ENCODE data around the gene FOXP1. TPM values are rescaled to one million over a fixed set of nuclear protein-coding genes. Genes with fewer than 3 reads are reported as not detected.

Gene FOXP1
- total and polyA plus RNA-seq, 2 experiments from 2014 or later = 121 to 132 TPM

DNA sequence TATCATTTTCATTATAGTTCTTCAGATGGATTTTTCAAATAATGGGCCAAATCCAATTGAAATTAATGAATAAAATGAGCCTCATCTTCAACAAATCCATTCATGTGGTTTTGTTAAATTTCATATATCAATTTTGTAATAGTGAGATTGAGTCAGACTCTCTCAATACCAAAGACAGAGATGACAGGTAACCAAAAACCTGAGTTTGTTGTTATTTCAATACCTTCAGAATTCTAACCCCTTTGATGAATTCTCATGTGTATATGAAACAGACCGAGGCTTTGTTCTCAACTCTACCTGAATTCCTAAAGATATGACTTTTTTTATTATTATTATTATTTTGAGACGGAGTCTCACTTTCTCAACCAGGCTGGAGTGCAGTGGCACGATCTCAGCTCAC lies 92.8 kb downstream of the FOXP1 start:
- Histone ChIP-seq H3K27me3 (no peaks in the 10 kb centered on the region), H3K27ac (no peak overlapping the region), H3K4me3 (no peak overlapping the region), H3K9me3 (ENCODE audit: low read depth) (no peaks in the 10 kb centered on the region), H3K36me3 (peaks cover 4% of the 10 kb centered on the region), H3K4me1 (ENCODE audit: low read depth) (no peaks in the 10 kb centered on the region)
- TF ChIP-seq, protein P1, sequence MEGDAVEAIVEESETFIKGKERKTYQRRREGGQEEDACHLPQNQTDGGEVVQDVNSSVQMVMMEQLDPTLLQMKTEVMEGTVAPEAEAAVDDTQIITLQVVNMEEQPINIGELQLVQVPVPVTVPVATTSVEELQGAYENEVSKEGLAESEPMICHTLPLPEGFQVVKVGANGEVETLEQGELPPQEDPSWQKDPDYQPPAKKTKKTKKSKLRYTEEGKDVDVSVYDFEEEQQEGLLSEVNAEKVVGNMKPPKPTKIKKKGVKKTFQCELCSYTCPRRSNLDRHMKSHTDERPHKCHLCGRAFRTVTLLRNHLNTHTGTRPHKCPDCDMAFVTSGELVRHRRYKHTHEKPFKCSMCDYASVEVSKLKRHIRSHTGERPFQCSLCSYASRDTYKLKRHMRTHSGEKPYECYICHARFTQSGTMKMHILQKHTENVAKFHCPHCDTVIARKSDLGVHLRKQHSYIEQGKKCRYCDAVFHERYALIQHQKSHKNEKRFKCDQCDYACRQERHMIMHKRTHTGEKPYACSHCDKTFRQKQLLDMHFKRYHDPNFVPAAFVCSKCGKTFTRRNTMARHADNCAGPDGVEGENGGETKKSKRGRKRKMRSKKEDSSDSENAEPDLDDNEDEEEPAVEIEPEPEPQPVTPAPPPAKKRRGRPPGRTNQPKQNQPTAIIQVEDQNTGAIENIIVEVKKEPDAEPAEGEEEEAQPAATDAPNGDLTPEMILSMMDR (IDR thresholded peaks at IDR 0.05; ENCODE audit: low read depth, low read length) = no peak
- DNase-seq (ENCODE audit: low read depth in 1 of 2, low spot score in 1 of 2) = no peak

DNA sequence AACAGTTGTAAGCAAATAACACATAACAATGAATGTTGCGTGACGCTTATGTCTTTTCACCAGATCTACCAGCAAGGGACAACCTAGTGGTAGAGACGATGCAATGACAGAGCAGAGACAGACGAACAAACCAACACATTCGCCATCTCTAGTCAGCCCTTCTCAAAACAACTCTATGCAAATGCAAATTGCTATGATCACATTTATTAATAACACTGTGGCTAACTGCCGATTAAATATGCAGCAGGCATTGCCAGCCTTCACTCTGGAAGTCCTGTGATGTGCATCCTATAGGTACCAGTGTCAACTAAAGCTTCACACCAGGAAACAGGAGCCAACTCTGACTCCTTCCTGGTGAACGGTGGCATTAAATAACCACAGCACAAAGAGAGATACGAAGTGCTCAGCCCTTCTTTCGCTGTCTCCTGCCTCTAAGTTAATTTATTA lies 94.2 kb downstream of the FOXP1 start:
- Histone ChIP-seq H3K27ac (no peak overlapping the region), H3K36me3 (peaks cover 4% of the 10 kb centered on the region), H3K4me1 (ENCODE audit: low read depth) (no peaks in the 10 kb centered on the region), H3K9me3 (ENCODE audit: low read depth) (no peaks in the 10 kb centered on the region), H3K27me3 (no peaks in the 10 kb centered on the region), H3K4me3 (no peak overlapping the region)
- TF ChIP-seq, protein P1 (IDR thresholded peaks at IDR 0.05; ENCODE audit: low read depth, low read length) = no peak
- no peak for DNase-seq (ENCODE audit: low read depth in 1 of 2, low spot score in 1 of 2)

DNA sequence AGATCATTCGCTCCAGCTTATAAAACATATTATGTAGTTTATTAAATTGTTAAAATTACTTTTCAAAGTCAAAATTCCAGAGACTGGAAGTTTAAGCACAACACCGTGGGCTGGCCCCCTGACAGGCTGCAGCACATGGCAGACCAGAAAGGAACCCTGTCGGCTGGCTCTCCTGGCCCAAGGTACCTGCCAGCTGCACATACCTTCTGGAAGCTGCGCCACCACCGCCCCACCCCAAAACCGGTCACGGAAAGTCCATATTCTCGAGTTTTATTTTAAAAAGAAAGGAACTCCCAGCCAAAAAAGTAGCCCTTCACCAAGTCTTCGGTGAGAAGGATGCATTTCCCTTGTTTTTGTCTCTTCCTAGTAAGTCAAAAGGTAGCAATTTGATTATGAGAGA lies 94.6 kb downstream of the FOXP1 start:
- Histone ChIP-seq H3K27me3 (no peaks in the 10 kb centered on the region), H3K4me1 (ENCODE audit: low read depth) (no peaks in the 10 kb centered on the region), H3K27ac (no peak overlapping the region), H3K4me3 (no peak overlapping the region), H3K9me3 (ENCODE audit: low read depth) (no peaks in the 10 kb centered on the region), H3K36me3 (peaks cover 4% of the 10 kb centered on the region)
- TF ChIP-seq, protein P1 (IDR thresholded peaks at IDR 0.05; ENCODE audit: low read depth, low read length) = no peak
- no peak for DNase-seq (ENCODE audit: low read depth in 1 of 2, low spot score in 1 of 2)

DNA sequence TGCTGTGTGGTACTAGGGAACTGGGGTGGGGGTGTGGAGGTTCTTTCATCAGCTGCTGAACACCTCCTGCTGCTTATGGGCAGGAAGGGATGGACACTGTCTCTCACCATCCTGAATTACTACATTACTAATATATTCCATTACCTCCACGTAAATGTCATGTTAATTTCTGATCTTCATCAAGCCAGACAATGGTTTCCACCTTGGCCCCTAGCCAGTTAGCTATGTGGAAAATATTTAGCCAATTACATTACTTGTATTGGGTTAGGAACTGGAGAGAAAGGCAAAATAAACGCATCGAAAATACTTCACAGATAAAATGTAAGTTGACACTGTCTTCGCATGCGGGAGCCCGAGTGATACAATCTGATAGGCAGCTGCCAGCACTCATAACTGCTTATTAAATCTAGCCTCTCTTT lies 95.1 kb downstream of the FOXP1 start:
- Histone ChIP-seq H3K9me3 (ENCODE audit: low read depth) (no peaks in the 10 kb centered on the region), H3K27me3 (no peaks in the 10 kb centered on the region), H3K27ac (no peak overlapping the region), H3K4me1 (ENCODE audit: low read depth) (no peaks in the 10 kb centered on the region), H3K36me3 (peaks cover 4% of the 10 kb centered on the region), H3K4me3 (no peak overlapping the region)
- TF ChIP-seq, protein P1 (IDR thresholded peaks at IDR 0.05; ENCODE audit: low read depth, low read length) = no peak
- no peak for DNase-seq (ENCODE audit: low read depth in 1 of 2, low spot score in 1 of 2)

DNA sequence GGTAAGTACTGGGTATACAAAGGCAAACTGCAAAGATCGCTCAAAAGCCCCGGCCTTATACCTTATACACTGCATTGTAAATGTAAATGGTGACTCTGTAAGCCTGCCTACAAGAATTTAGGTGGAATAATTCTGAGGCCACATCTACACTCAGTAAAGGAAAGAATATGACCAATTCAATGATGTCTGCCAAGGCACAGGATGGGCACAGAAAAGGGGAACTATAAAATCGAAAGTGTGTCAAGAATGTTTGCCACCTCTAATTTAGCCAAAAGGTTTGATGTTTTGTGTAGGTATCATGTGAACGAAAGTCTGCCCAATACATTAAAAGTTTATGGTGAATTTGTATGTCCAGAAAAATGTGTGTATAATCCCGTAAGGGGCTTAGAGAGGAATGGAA lies 96.1 kb downstream of the FOXP1 start:
- no peak for DNase-seq (ENCODE audit: low read depth in 1 of 2, low spot score in 1 of 2)
- Histone ChIP-seq H3K36me3 (no peaks in the 10 kb centered on the region), H3K9me3 (ENCODE audit: low read depth) (no peaks in the 10 kb centered on the region), H3K27me3 (no peaks in the 10 kb centered on the region), H3K4me3 (no peak overlapping the region), H3K27ac (no peak overlapping the region), H3K4me1 (ENCODE audit: low read depth) (no peaks in the 10 kb centered on the region)
- TF ChIP-seq, protein P1 (IDR thresholded peaks at IDR 0.05; ENCODE audit: low read depth, low read length) = no peak

DNA sequence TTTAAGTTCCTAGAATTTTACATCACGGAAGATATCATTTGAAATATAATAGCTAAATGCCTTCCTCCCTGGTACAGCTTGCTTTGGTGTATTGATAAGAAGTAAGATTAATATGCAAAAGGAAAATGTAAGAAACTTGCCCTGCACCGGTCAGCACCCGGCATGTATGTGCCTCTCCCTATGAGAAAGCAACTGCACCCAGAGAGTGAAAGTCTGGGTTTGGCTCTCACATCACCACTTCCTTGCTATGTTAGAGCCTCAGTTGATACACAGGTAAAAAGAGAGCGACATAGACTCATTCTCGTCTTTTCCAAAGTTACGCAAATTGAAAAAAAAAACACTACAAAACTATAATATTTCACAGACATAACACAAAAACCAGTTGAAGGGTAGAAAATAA lies 96.7 kb downstream of the FOXP1 start:
- Histone ChIP-seq H3K27ac (no peak overlapping the region), H3K36me3 (no peaks in the 10 kb centered on the region), H3K4me3 (no peak overlapping the region), H3K27me3 (no peaks in the 10 kb centered on the region), H3K4me1 (ENCODE audit: low read depth) (no peaks in the 10 kb centered on the region), H3K9me3 (ENCODE audit: low read depth) (no peaks in the 10 kb centered on the region)
- DNase-seq (ENCODE audit: low read depth in 1 of 2, low spot score in 1 of 2) = no peak
- TF ChIP-seq, protein P1 (IDR thresholded peaks at IDR 0.05; ENCODE audit: low read depth, low read length) = no peak

All from cardiac muscle cell (in vitro differentiated cells and primary cell).